GM18498 (cell line): Measurements from ENCODE around the gene KIAA1958.

Experiments
- ATAC-seq: cut with Tn5 transposase; IDR thresholded peaks from one replicate; pipeline ENCODE4 v1.9.1; 2021; ENCODE audit warnings: mild to moderate bottlenecking, moderate library complexity; ENCODE audit not compliant: unreplicated experiment

Gene KIAA1958

DNA sequence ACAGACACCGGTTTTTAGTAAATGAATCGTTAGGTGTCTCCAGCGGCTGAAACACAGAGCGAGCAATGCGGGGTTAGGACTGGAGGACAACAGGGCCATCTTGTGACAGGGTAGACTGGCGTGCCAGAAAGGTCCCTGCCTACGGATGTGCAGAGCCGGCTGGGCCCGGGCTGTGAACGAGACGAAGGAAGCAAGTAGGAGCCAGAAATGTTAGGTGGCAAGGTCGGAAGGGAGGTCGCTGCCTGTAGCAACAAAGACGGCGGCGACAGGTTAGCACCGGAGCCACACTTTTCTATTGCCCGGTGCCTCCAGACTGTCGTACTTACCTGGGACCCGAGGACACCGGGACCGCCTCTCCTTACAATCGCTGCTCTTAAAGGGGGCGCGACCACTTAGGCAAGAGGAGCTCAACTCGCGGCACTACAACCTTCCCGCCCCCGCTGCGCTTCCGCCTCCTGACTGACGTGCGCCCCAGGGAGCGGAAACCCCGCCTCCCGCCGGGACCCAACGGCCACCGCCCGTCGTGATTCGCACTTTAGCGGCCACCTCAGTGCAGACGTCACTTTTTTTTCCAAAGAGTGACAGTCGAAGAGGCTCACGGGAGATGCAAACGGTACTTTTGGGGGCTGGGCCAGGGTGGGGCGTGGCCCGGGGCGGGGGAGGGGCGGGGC, 231.2 kb downstream of the KIAA1958 start, which contains the start of gene INIP:
INIP (minus strand) TSS at position 457 of the 671 bp plus-strand sequence. CDS start 1,632 bp downstream, outside the sequence.
- peak; percentile 97 for ATAC-seq
